ENCODE data around the gene GABRG3. TPM values are rescaled to one million over a fixed set of nuclear protein-coding genes. Genes with fewer than 3 reads are reported as not detected.
"Not testable (repeated sequence)": the region's sequence is repeated elsewhere in the genome, so short reads cannot be mapped to it uniquely, and the experiment has no call there.

GABRG3 gene
- total RNA-seq, 3 donors from 2014 or later, result 0.15 to 0.33 TPM; not detected in 1

- no peak for DNase-seq (ENCODE audit: low spot score in 2 of 2)
- Histone ChIP-seq H3K27ac (no peak overlapping the region), H3K36me3 (no peaks in the 10 kb centered on the region), H3K9me3 (peaks cover 17 to 28% of the 10 kb centered on the region in 2 donors), H3K4me3 (no peak overlapping the region), H3K27me3 (no peaks in the 10 kb centered on the region), H3K4me1 (no peaks in the 10 kb centered on the region)
- TF ChIP-seq CTCF (IDR thresholded peaks at IDR 0.05) (no peak), POLR2A (IDR thresholded peaks at IDR 0.05) (no peak), POLR2AphosphoS5 (IDR thresholded peaks at IDR 0.05) (no peak)
- intact Hi-C loops (cut with DNase I; ENCODE audit: low total_unique reads), result no loop called here
Measured at GRCh38 chr15:27175472-27176153, 204.6 kb downstream of the GABRG3 start.

GRCh38 chr15:27176785-27177406 is 205.9 kb downstream of the GABRG3 start:
- TF ChIP-seq CTCF (IDR thresholded peaks at IDR 0.05) (no peak), POLR2AphosphoS5 (IDR thresholded peaks at IDR 0.05) (no peak), POLR2A (IDR thresholded peaks at IDR 0.05) (no peak)
- no peaks in the 10 kb centered on the region for H3K4me1 ChIP-seq
- H3K27me3 ChIP-seq, result no peaks in the 10 kb centered on the region
- no peak overlapping the region for H3K4me3 ChIP-seq
- no peaks in the 10 kb centered on the region for H3K36me3 ChIP-seq
- DNase-seq (ENCODE audit: low spot score in 2 of 2), result no peak
- intact Hi-C loops (cut with DNase I; ENCODE audit: low total_unique reads), result no loop called here
- no peak overlapping the region for H3K27ac ChIP-seq
- H3K9me3 ChIP-seq, result peaks cover 17 to 28% of the 10 kb centered on the region in 2 donors

GRCh38 chr15:27179789-27180188 is 208.8 kb downstream of the GABRG3 start:
- no peak for DNase-seq (ENCODE audit: low spot score in 2 of 2)
- Histone ChIP-seq H3K4me1 (no peaks in the 10 kb centered on the region), H3K4me3 (no peak overlapping the region), H3K27me3 (no peaks in the 10 kb centered on the region), H3K36me3 (no peaks in the 10 kb centered on the region), H3K9me3 (peaks cover 17 to 27% of the 10 kb centered on the region in 2 donors), H3K27ac (no peak overlapping the region)
- TF ChIP-seq CTCF (IDR thresholded peaks at IDR 0.05), result no peak
- no peak for TF ChIP-seq POLR2AphosphoS5 (IDR thresholded peaks at IDR 0.05)
- TF ChIP-seq POLR2A (IDR thresholded peaks at IDR 0.05), result no peak
- intact Hi-C loops (cut with DNase I; ENCODE audit: low total_unique reads), result no loop called here

- Histone ChIP-seq H3K4me3 (no peak overlapping the region), H3K9me3 (peaks cover 0 to 8% of the 10 kb centered on the region in 2 donors), H3K4me1 (no peaks in the 10 kb centered on the region), H3K36me3 (no peaks in the 10 kb centered on the region), H3K27me3 (no peaks in the 10 kb centered on the region), H3K27ac (no peak overlapping the region)
- TF ChIP-seq POLR2A (IDR thresholded peaks at IDR 0.05) (no peak), CTCF (IDR thresholded peaks at IDR 0.05) (no peak), POLR2AphosphoS5 (IDR thresholded peaks at IDR 0.05) (no peak)
- no peak for DNase-seq (ENCODE audit: low spot score in 2 of 2)
- intact Hi-C loops (cut with DNase I; ENCODE audit: low total_unique reads), result no loop called here
Measured at GRCh38 chr15:27182561-27183110, 211.7 kb downstream of the GABRG3 start.

GRCh38 chr15:27183201-27183600 is 212.2 kb downstream of the GABRG3 start:
- H3K9me3 ChIP-seq, result peaks cover 0 to 8% of the 10 kb centered on the region in 2 donors
- no peak for TF ChIP-seq POLR2A (IDR thresholded peaks at IDR 0.05)
- TF ChIP-seq POLR2AphosphoS5 (IDR thresholded peaks at IDR 0.05), result no peak
- no peak for TF ChIP-seq CTCF (IDR thresholded peaks at IDR 0.05)
- H3K27me3 ChIP-seq, result no peaks in the 10 kb centered on the region
- no peaks in the 10 kb centered on the region for H3K4me1 ChIP-seq
- intact Hi-C loops (cut with DNase I; ENCODE audit: low total_unique reads), result no loop called here
- H3K4me3 ChIP-seq, result no peak overlapping the region
- no peak overlapping the region for H3K27ac ChIP-seq
- DNase-seq (ENCODE audit: low spot score in 2 of 2), result no peak
- H3K36me3 ChIP-seq, result no peaks in the 10 kb centered on the region

GRCh38 chr15:27191515-27191914 is 220.5 kb downstream of the GABRG3 start:
- DNase-seq (ENCODE audit: low spot score in 2 of 2); intact Hi-C loops (cut with DNase I; ENCODE audit: low total_unique reads); H3K4me1 ChIP-seq; H3K27me3 ChIP-seq; H3K36me3 ChIP-seq; H3K27ac ChIP-seq; H3K4me3 ChIP-seq; H3K9me3 ChIP-seq: not testable (repeated sequence)

Data from breast epithelium (tissue), 4 donors.